ENCODE data around the gene PNPLA7.

GRCh38 chr9:137454597-137455358 lies 95.4 kb downstream of the PNPLA7 start:
- TF ChIP-seq CTCF (IDR thresholded peaks at IDR 0.05) (no peak), POLR2A (IDR thresholded peaks at IDR 0.05) (no peak)

Measured in thyroid gland (tissue), 4 donors.